SU-DHL-6 (cell line): Measurements from ENCODE around the gene SLC38A8.

Experiments
- H2AFZ ChIP-seq: fragments of 200-600 bp; sonication (generic); 2 replicates; pipeline ENCODE4 v1.6.1; 2014; ENCODE audit warnings: low read depth, mild to moderate bottlenecking, moderate library complexity, mixed read lengths, antibody characterized with exemption, low read length; ENCODE audit not compliant: severe bottlenecking
- H3F3A ChIP-seq: fragments of 200-600 bp; shearing (Covaris generic); 2 replicates; pipeline ENCODE4 v1.6.0; 2016; ENCODE audit warnings: antibody characterized with exemption, mild to moderate bottlenecking; ENCODE audit not compliant: insufficient read depth
- H3K27ac ChIP-seq: fragments of 200-600 bp; sonication (generic); 2 replicates; pipeline ENCODE4 v1.5.1; 2016; ENCODE audit warnings: low read depth, mild to moderate bottlenecking, low read length, moderate library complexity, mixed read lengths
- H3K27me3 ChIP-seq: fragments of 200-600 bp; sonication (generic), shearing (Covaris generic); 2 replicates; pipeline ENCODE4 v1.6.0; 2014; ENCODE audit warnings: mild to moderate bottlenecking, low read length
- H3K36me3 ChIP-seq: fragments of 200-600 bp; sonication (generic); 2 replicates; pipeline ENCODE4 v1.6.1; 2014; ENCODE audit warnings: mild to moderate bottlenecking, low read length, mixed read lengths
- H3K4me2 ChIP-seq: fragments of 300-600, 200-600 bp; shearing (Covaris generic), sonication (generic); 2 replicates; pipeline ENCODE4 v1.6.0; 2014; ENCODE audit warnings: low read length, low read depth, mild to moderate bottlenecking; ENCODE audit not compliant: poor library complexity, severe bottlenecking
- H3K4me3 ChIP-seq: fragments of 200-600 bp; sonication (generic); 2 replicates; pipeline ENCODE4 v1.5.1; 2014; ENCODE audit warnings: antibody characterized with exemption, low read length, mild to moderate bottlenecking, mixed read lengths; ENCODE audit not compliant: insufficient read depth, poor library complexity, severe bottlenecking
- H3K79me2 ChIP-seq: fragments of 200-600 bp; sonication (generic); 2 replicates; pipeline ENCODE4 v1.6.1; 2014; ENCODE audit warnings: mild to moderate bottlenecking, low read length, moderate library complexity; ENCODE audit not compliant: insufficient read depth
- H3K9ac ChIP-seq: fragments of 200-600 bp; sonication (generic); 2 replicates; pipeline ENCODE4 v1.7.0; 2014; ENCODE audit warnings: mild to moderate bottlenecking, low read length
- H3K9me2 ChIP-seq: fragments of 200-600 bp; sonication (generic); replicated peaks from 2 replicates; pipeline ENCODE4 v1.6.1; 2014; ENCODE audit warnings: low read length; ENCODE audit not compliant: insufficient read depth
- H3K9me3 ChIP-seq: fragments of 200-600 bp; sonication (generic); 2 replicates; pipeline ENCODE4 v1.6.1; 2014; ENCODE audit warnings: low read length, mixed read lengths; ENCODE audit not compliant: insufficient read depth
- H4K20me1 ChIP-seq: fragments of 200-600 bp; sonication (generic); 2 replicates; pipeline ENCODE4 v1.6.1; 2014; ENCODE audit warnings: low read depth, mild to moderate bottlenecking, antibody characterized with exemption, low read length, moderate library complexity, mixed read lengths
- CTCF ChIP-seq: fragments of 200-600 bp; sonication (generic); IDR thresholded peaks from one replicate; pipeline ENCODE4 v1.5.1; 2017; ENCODE audit warnings: antibody characterized with exemption, mild to moderate bottlenecking, low read length, moderate library complexity; ENCODE audit not compliant: insufficient read depth, poor library complexity, severe bottlenecking
- EZH2phosphoT487 ChIP-seq: fragments of 200-600 bp; sonication (generic), shearing (Covaris generic); conservative IDR thresholded peaks from 2 replicates; pipeline ENCODE4 v1.6.1; 2018; ENCODE audit warnings: mild to moderate bottlenecking, antibody characterized with exemption, low read length, moderate library complexity, mixed read lengths

SLC38A8 gene

GRCh38 chr16:84059946-84060901 is 17.6 kb upstream of the SLC38A8 start:
- TF ChIP-seq CTCF (no peak), EZH2phosphoT487 (no peak)
- no peak overlapping the region for H3K4me3 ChIP-seq

GRCh38 chr16:84059111-84059510 is 16.5 kb upstream of the SLC38A8 start:
- Histone ChIP-seq H4K20me1 (no peaks in the 10 kb centered on the region), H2AFZ (no peak overlapping the region), H3K9me3 (no peaks in the 10 kb centered on the region), H3K9me2 (no peaks in the 10 kb centered on the region), H3K27ac (no peak overlapping the region), H3K9ac (no peak overlapping the region), H3F3A (no peaks in the 10 kb centered on the region), H3K4me3 (no peak overlapping the region), H3K4me2 (no peak overlapping the region), H3K36me3 (peaks cover 6% of the 10 kb centered on the region), H3K79me2 (no peaks in the 10 kb centered on the region), H3K27me3 (no peaks in the 10 kb centered on the region)
- no peak for TF ChIP-seq CTCF
- no peak for TF ChIP-seq EZH2phosphoT487

More at GRCh38 chr16:84059946-84060901, 17.6 kb upstream of the SLC38A8 start:
- no peak overlapping the region for H3K4me2 ChIP-seq
- H3K27me3 ChIP-seq = no peaks in the 10 kb centered on the region
- H3K9me2 ChIP-seq = no peaks in the 10 kb centered on the region
- H3F3A ChIP-seq = no peaks in the 10 kb centered on the region
- no peaks in the 10 kb centered on the region for H3K9me3 ChIP-seq
- H4K20me1 ChIP-seq = no peaks in the 10 kb centered on the region
- no peak overlapping the region for H3K27ac ChIP-seq
- H3K79me2 ChIP-seq = no peaks in the 10 kb centered on the region
- H3K36me3 ChIP-seq = peaks cover 10% of the 10 kb centered on the region
- H3K9ac ChIP-seq = no peak overlapping the region
- no peak overlapping the region for H2AFZ ChIP-seq

GRCh38 chr16:84058664-84059063 is 16.1 kb upstream of the SLC38A8 start:
- Histone ChIP-seq H3F3A (no peaks in the 10 kb centered on the region), H3K27ac (no peak overlapping the region), H3K36me3 (peaks cover 3% of the 10 kb centered on the region; the same call in 1 of the 2 replicates), H3K4me2 (no peak overlapping the region), H3K9me2 (no peaks in the 10 kb centered on the region), H3K4me3 (no peak overlapping the region), H3K27me3 (no peaks in the 10 kb centered on the region), H4K20me1 (no peaks in the 10 kb centered on the region), H2AFZ (no peak overlapping the region), H3K9ac (no peak overlapping the region), H3K79me2 (no peaks in the 10 kb centered on the region), H3K9me3 (no peaks in the 10 kb centered on the region)
- TF ChIP-seq CTCF = no peak
- no peak for TF ChIP-seq EZH2phosphoT487
